Neural progenitor cell (in vitro differentiated cells): ENCODE results near the gene P3H1.

Source experiments
- EZH2 ChIP-seq: fragments of 200-600 bp; sonication (generic); IDR thresholded peaks from 2 replicates; pipeline ENCODE4 v1.6.1; 2017; ENCODE audit warnings: antibody characterized with exemption, mild to moderate bottlenecking, moderate library complexity
- TF ChIP-seq, protein P1 (sequence below): fragments of 200-600 bp; sonication (generic); IDR thresholded peaks from 2 replicates; pipeline ENCODE4 v1.5.1; 2017; ENCODE audit warnings: antibody characterized with exemption, mild to moderate bottlenecking

DNA sequence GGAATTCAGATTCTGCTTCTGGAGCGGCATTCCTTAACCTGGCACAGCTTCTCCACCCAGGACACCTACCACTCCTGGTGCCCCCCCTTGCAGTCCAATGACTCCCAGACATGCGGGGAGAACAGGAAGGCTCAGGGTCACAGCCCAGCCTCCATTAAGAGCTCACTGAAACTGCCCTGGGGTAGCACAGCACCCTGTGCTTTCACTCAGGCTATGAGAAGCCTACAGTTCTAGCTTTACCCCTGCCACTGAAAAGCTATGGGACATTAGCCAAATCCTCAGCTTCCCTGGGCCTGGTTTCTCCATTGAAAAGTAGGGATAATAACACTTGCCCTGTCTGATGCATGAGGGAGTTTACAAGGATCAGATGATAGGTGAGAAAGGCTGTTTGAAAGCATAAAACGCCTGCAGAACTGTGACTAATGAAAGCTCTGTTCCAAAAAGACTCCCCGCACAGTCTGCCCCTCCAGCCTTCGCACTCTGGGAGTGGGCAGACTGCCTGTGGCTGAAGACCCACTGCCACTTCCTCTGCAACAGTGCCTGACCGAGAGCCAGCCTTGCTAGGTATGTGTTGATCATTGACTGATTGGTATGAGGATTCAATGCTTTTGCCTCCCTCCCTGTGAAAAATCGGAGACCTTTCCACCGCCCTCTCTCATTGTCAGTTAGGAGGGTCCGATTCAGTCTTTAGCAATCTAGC is 24.1 kb downstream of the P3H1 start:
- TF ChIP-seq, protein P1, sequence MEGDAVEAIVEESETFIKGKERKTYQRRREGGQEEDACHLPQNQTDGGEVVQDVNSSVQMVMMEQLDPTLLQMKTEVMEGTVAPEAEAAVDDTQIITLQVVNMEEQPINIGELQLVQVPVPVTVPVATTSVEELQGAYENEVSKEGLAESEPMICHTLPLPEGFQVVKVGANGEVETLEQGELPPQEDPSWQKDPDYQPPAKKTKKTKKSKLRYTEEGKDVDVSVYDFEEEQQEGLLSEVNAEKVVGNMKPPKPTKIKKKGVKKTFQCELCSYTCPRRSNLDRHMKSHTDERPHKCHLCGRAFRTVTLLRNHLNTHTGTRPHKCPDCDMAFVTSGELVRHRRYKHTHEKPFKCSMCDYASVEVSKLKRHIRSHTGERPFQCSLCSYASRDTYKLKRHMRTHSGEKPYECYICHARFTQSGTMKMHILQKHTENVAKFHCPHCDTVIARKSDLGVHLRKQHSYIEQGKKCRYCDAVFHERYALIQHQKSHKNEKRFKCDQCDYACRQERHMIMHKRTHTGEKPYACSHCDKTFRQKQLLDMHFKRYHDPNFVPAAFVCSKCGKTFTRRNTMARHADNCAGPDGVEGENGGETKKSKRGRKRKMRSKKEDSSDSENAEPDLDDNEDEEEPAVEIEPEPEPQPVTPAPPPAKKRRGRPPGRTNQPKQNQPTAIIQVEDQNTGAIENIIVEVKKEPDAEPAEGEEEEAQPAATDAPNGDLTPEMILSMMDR = no peak
- no peak for TF ChIP-seq EZH2
